Uterus (tissue), 2 donors: Measurements from ENCODE around the gene HIGD1C.

Experiments used
- POLR2A ChIP-seq, 2 donors: fragments of 450-650 bp; IDR thresholded peaks; one replicate each; pipeline ENCODE4 v1.6.1; 2016; ENCODE audit warnings: antibody characterized with exemption in 2 of 2, mild to moderate bottlenecking in 1 of 2, moderate library complexity in 1 of 2
- TF ChIP-seq, protein P1 (sequence below), 4 experiments: fragments of 200-600 bp in 2 of 4; fragments of 450-650 bp in 2 of 4; sonication (generic) in 2 of 4; IDR thresholded peaks; one replicate each; pipeline ENCODE4 v1.5.1; 2016 to 2019; ENCODE audit warnings: antibody characterized with exemption in 4 of 4, mild to moderate bottlenecking in 2 of 4, moderate library complexity in 1 of 4

- TF ChIP-seq, protein P1, sequence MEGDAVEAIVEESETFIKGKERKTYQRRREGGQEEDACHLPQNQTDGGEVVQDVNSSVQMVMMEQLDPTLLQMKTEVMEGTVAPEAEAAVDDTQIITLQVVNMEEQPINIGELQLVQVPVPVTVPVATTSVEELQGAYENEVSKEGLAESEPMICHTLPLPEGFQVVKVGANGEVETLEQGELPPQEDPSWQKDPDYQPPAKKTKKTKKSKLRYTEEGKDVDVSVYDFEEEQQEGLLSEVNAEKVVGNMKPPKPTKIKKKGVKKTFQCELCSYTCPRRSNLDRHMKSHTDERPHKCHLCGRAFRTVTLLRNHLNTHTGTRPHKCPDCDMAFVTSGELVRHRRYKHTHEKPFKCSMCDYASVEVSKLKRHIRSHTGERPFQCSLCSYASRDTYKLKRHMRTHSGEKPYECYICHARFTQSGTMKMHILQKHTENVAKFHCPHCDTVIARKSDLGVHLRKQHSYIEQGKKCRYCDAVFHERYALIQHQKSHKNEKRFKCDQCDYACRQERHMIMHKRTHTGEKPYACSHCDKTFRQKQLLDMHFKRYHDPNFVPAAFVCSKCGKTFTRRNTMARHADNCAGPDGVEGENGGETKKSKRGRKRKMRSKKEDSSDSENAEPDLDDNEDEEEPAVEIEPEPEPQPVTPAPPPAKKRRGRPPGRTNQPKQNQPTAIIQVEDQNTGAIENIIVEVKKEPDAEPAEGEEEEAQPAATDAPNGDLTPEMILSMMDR (IDR thresholded peaks at IDR 0.05): no peak
- TF ChIP-seq POLR2A (IDR thresholded peaks at IDR 0.05): no peak
Observed at GRCh38 chr12:50934981-50935807, 17.1 kb upstream of the HIGD1C start.
